Measurements from ENCODE around the gene KNDC1.

DNA sequence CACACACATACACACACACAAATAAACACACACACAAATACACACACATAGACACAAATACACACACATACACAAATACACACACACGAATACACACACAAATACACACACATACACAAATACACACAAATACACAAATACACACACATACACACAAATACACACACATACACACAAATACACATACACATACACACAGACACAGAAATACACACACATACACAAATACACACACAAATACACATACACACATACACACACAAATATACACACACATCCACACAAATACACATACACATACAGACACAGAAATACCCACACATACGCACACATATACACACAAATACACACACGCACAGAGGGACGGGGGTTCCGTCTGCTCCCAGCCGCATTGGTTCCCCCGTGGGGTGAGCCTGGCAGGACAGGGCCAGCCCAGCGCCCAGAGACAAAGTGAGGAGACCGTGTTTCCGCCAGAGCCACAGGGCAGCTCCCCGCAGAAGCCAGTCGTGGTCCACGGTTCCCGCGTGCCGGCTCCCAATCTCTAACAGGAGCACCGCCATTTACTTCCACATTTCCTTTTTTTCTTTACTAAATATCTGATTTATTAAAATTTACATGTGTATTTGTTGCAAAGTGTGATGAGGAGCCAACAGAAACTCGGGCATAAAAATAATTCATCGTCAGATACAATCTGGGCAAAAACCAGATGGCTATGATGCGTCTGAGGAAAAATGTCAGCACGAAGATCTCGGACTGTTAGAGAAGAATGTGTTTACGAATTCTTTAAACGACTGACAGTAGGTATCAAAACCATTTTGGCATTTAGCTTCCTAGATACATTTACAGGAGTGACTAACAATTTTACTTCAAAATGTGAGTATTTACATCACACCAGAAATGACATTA lies 3.1 kb upstream of the KNDC1 start:
- no peak for TF ChIP-seq CTCF (conservative IDR thresholded peaks at IDR 0.05; ENCODE audit: low read depth, low read length)
- no peak for TF ChIP-seq SMC3 (IDR thresholded peaks at IDR 0.05; ENCODE audit: low read depth, low read length)
- no peak for TF ChIP-seq RCOR1 (IDR thresholded peaks at IDR 0.05; ENCODE audit: insufficient replicate concordance, low read length)
- no peak for TF ChIP-seq MXI1 (IDR thresholded peaks at IDR 0.05; ENCODE audit: borderline replicate concordance, low read depth, low read length)
- TF ChIP-seq POLR2A (IDR thresholded peaks at IDR 0.05; ENCODE audit: low read depth, low read length), result no peak
- TF ChIP-seq FOS (IDR thresholded peaks at IDR 0.05; ENCODE audit: low read depth, low read length), result no peak
- TF ChIP-seq RAD21 (IDR thresholded peaks at IDR 0.05; ENCODE audit: low read length), result no peak
- no peak for TF ChIP-seq CEBPB (IDR thresholded peaks at IDR 0.05; ENCODE audit: low read depth, low read length)
- TF ChIP-seq, protein P1, sequence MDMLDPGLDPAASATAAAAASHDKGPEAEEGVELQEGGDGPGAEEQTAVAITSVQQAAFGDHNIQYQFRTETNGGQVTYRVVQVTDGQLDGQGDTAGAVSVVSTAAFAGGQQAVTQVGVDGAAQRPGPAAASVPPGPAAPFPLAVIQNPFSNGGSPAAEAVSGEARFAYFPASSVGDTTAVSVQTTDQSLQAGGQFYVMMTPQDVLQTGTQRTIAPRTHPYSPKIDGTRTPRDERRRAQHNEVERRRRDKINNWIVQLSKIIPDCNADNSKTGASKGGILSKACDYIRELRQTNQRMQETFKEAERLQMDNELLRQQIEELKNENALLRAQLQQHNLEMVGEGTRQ (IDR thresholded peaks at IDR 0.05; ENCODE audit: low read depth, low read length), result no peak
- no peak for TF ChIP-seq RFX5 (IDR thresholded peaks at IDR 0.05; ENCODE audit: low read depth, low read length)
- TF ChIP-seq NFE2L2 (IDR thresholded peaks at IDR 0.05; ENCODE audit: low read depth, low read length), result no peak
- TF ChIP-seq, protein P2, sequence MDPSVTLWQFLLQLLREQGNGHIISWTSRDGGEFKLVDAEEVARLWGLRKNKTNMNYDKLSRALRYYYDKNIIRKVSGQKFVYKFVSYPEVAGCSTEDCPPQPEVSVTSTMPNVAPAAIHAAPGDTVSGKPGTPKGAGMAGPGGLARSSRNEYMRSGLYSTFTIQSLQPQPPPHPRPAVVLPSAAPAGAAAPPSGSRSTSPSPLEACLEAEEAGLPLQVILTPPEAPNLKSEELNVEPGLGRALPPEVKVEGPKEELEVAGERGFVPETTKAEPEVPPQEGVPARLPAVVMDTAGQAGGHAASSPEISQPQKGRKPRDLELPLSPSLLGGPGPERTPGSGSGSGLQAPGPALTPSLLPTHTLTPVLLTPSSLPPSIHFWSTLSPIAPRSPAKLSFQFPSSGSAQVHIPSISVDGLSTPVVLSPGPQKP (IDR thresholded peaks at IDR 0.05; ENCODE audit: borderline replicate concordance, low read depth, low read length), result no peak
- no peak for TF ChIP-seq MAFK (IDR thresholded peaks at IDR 0.05; ENCODE audit: low read depth, low read length)
- TF ChIP-seq MAZ (IDR thresholded peaks at IDR 0.05; ENCODE audit: borderline replicate concordance, low read depth, low read length), result no peak
